Nephron (organoid): Measurements from ENCODE around the gene GREB1.

Source experiments
- H3K27ac Mint-ChIP-seq, 3 experiments: 2 replicates each; pipeline ENCODE4 v1.8.0; 2020; ENCODE audit warnings: mixed read lengths in 3 of 3, mild to moderate bottlenecking in 2 of 3, moderate library complexity in 1 of 3
- H3K27me3 Mint-ChIP-seq: 2 replicates; pipeline ENCODE4 v1.8.0; 2021; ENCODE audit warnings: low read depth, mild to moderate bottlenecking, moderate library complexity, mixed read lengths
- H3K36me3 Mint-ChIP-seq: 2 replicates; pipeline ENCODE4 v1.8.0; 2020; ENCODE audit warnings: low read depth, mixed read lengths
- H3K4me1 Mint-ChIP-seq: 2 replicates; pipeline ENCODE4 v1.8.0; 2020; ENCODE audit warnings: mixed read lengths
- H3K4me3 Mint-ChIP-seq, 3 experiments: 2 replicates each; pipeline ENCODE4 v1.8.0; 2020; ENCODE audit warnings: mild to moderate bottlenecking in 3 of 3, mixed read lengths in 3 of 3, moderate library complexity in 2 of 3
- H3K9me3 Mint-ChIP-seq: 2 replicates; pipeline ENCODE4 v1.8.0; 2020; ENCODE audit warnings: mixed read lengths
- CTCF ChIP-seq, 3 experiments: fragments of 200-600 bp; sonication (generic); IDR thresholded peaks; one replicate each; pipeline ENCODE4 v1.5.0; 2021; ENCODE audit warnings: antibody characterized with exemption in 3 of 3; ENCODE audit not compliant: unreplicated experiment in 3 of 3

Gene GREB1

GRCh38 chr2:11676640-11677039, 142.8 kb downstream of the GREB1 start:
- H3K4me1 Mint-ChIP-seq, result peaks cover 21% of the 10 kb centered on the region
- H3K27me3 Mint-ChIP-seq, result peaks cover 70% of the 10 kb centered on the region
- no peaks in the 10 kb centered on the region for H3K9me3 Mint-ChIP-seq
- no peak overlapping the region for H3K4me3 Mint-ChIP-seq
- no peak overlapping the region for H3K27ac Mint-ChIP-seq
- no peak for TF ChIP-seq CTCF (IDR thresholded peaks at IDR 0.05; ENCODE audit: unreplicated experiment in 3 of 3)
- H3K36me3 Mint-ChIP-seq, result no peaks in the 10 kb centered on the region

DNA sequence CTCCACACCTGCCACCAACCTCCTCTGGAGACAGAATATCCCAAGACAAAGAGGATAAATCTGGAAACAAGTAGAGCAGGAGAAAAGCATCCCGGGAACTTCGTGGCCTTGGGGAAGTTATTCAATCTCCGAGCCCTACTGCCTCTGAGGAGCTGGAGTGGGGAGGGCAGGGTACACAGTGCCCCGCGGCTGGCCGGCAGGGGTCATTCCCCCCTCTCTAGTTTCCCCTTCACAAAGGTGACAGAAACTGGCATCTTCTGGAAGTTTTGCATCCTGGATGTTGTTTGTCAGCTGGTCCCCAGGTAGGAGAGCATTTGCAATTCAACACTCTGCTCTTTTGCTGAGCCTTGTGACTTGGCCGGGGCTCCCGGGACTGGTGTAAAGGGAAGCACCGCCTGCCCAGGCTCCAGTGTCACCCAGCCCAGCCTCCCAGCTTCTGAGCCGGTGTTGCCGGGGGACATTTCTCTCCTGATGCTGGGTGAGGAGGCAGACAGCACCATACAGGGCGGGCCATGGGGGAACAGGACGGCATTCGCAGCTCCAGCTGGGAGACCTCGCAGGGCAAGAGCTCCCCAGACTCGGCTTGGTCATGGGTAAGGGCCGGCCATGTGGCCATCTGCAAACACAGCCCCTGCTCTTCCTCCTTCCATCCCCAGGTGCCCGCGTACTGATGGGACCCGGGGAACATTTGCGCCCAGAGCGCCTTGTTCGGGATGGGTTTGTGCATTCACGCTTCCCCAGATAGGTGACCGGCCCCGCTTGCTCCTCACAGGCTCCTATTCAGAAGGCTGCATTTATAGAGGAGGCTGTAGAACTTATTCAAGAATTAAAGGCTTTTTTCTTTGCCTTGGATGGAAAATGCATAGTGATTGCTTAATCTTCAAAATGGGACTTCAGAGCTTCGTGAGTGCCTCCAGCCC, 143.6 kb downstream of the GREB1 start:
- Mint-ChIP-seq H3K4me3 (no peak overlapping the region), H3K9me3 (no peaks in the 10 kb centered on the region), H3K36me3 (no peaks in the 10 kb centered on the region), H3K27ac (no peak overlapping the region), H3K4me1 (peaks cover 25% of the 10 kb centered on the region), H3K27me3 (peaks cover 69% of the 10 kb centered on the region)
- TF ChIP-seq CTCF (IDR thresholded peaks at IDR 0.05; ENCODE audit: unreplicated experiment in 3 of 3), result no peak

- H3K4me1 Mint-ChIP-seq, result peaks cover 26% of the 10 kb centered on the region
- H3K27me3 Mint-ChIP-seq, result peaks cover 66% of the 10 kb centered on the region
- H3K4me3 Mint-ChIP-seq, result no peak overlapping the region
- no peaks in the 10 kb centered on the region for H3K36me3 Mint-ChIP-seq
- no peak overlapping the region for H3K27ac Mint-ChIP-seq
- TF ChIP-seq CTCF (IDR thresholded peaks at IDR 0.05; ENCODE audit: unreplicated experiment in 3 of 3), result no peak
- no peaks in the 10 kb centered on the region for H3K9me3 Mint-ChIP-seq
Observed at GRCh38 chr2:11678306-11678960, 144.6 kb downstream of the GREB1 start.

GRCh38 chr2:11679016-11679415, 145.2 kb downstream of the GREB1 start:
- no peak overlapping the region for H3K4me3 Mint-ChIP-seq
- no peak overlapping the region for H3K27ac Mint-ChIP-seq
- no peaks in the 10 kb centered on the region for H3K36me3 Mint-ChIP-seq
- no peaks in the 10 kb centered on the region for H3K9me3 Mint-ChIP-seq
- peaks cover 26% of the 10 kb centered on the region for H3K4me1 Mint-ChIP-seq
- H3K27me3 Mint-ChIP-seq, result peaks cover 70% of the 10 kb centered on the region
- TF ChIP-seq CTCF (IDR thresholded peaks at IDR 0.05; ENCODE audit: unreplicated experiment in 3 of 3), result no peak

DNA sequence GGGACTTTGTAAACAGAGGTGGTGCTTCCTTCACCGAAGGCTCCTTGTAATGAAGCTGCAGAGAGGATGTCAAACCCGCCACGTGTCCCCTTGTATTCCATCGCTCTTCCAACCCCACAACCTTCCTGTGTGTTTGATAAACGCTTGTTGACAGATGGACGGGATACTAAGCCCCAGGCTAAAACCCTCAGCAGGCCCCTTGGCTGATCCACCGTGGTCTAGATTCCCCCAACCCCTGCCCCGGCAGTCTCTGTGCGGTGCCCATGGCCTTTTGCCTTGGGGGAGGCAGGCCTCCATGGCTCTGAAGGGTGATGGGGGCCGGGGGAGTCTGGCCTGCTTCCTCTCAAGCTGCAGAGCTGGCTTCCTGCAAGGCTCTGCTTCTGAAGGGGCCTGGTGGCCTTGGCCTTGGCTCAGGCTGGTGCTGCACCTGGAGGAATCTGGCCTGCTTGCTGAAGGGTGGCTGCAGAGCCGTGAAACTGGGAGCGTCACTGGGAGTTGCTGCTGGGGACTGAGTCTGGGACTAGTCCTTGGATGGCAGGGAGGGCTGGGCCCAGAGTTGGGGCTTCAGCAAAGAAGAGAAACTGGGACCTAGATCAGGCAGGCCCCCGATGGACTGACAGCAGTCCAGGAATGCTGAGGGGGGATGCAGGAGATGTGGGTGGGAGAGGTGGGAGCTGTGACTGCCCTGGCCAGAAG, 145.8 kb downstream of the GREB1 start:
- Mint-ChIP-seq H3K4me3 (no peak overlapping the region), H3K4me1 (peaks cover 26% of the 10 kb centered on the region), H3K9me3 (no peaks in the 10 kb centered on the region), H3K36me3 (no peaks in the 10 kb centered on the region), H3K27me3 (peaks cover 68% of the 10 kb centered on the region), H3K27ac (no peak overlapping the region)
- TF ChIP-seq CTCF (IDR thresholded peaks at IDR 0.05; ENCODE audit: unreplicated experiment in 3 of 3), result no peak
